Stimulated activated CD8-positive, alpha-beta memory T cell treated with anti-CD3 and anti-CD28 coated beads, Interleukin-15, amount 100 ng/mL, for 48 hours (primary cell): ENCODE results near the gene PRIM2.
"Not testable (repeated sequence)": the region's sequence is repeated elsewhere in the genome, so short reads cannot be mapped to it uniquely, and the experiment has no call there.

Source experiments
- DNase-seq, 2 donors: peaks; one replicate each; pipeline ENCODE4 v3.0.0-alpha.2; 2020; ENCODE audit warnings: low read depth in 2 of 2

Gene PRIM2, protein sequence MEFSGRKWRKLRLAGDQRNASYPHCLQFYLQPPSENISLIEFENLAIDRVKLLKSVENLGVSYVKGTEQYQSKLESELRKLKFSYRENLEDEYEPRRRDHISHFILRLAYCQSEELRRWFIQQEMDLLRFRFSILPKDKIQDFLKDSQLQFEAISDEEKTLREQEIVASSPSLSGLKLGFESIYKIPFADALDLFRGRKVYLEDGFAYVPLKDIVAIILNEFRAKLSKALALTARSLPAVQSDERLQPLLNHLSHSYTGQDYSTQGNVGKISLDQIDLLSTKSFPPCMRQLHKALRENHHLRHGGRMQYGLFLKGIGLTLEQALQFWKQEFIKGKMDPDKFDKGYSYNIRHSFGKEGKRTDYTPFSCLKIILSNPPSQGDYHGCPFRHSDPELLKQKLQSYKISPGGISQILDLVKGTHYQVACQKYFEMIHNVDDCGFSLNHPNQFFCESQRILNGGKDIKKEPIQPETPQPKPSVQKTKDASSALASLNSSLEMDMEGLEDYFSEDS

DNA sequence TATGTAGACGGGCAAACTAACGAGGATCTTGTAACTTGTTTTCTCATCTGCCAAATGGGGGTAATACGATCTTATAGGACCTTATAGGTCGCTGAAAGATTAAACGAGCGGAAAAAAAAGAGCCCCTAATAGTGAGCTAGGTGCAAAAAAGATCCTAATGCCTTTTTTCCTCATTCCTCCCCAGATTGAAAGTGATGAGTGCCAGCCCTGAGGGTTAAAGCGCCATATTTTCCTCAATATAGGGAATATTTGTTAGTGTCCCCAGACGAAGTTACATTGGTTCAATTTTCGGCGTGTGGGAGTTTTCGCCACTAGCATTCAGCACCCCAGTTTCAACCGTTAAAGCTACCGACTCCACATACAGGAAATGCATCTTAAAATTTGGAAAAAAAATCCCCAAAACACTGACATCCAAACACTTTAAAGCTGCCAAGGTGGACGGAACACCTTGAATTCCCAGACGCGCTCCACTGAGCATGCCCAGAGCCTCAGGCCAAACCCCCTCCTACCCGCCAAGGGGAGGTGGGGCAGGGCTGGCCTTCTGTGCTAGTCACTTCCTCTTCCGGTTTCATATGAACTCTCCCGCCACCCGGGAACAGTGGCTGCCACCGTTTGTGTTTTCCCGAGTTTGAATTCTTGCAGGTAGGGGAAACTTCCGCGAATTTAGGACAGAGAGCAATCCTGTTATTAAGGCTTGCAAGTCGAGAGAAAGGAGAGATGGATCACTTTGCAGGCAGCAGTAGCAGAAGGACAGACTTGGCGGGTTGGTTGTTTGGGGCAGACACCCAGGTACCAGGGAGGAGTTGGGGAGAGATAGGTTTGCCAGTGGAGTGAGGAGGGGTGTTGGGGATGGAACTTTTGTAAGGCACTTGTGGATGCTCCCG is at the start of gene PRIM2:
Gene PRIM2, plus strand, starts transcription at position 571 of the 884 bp plus-strand sequence. CDS start 816 bp downstream, outside the sequence.
- peak; percentile 75 to 79 for DNase-seq

DNA sequence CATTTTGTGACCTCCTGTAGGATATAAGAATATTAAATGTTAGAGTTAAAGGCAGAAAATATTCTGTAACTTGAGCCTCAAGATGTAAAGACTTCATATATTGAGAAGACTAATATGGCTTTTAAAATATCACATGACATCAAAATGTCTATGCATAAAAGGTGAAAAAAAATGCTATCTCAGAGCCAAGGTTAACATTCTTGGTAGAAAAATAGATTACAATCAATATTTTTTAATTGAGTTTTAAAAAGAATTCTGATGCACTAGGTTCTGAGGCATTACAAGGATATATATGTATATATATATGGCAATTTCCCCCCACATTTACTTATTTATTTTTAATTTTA is 49.2 kb upstream of the PRIM2 start:
- no peak for DNase-seq

DNA sequence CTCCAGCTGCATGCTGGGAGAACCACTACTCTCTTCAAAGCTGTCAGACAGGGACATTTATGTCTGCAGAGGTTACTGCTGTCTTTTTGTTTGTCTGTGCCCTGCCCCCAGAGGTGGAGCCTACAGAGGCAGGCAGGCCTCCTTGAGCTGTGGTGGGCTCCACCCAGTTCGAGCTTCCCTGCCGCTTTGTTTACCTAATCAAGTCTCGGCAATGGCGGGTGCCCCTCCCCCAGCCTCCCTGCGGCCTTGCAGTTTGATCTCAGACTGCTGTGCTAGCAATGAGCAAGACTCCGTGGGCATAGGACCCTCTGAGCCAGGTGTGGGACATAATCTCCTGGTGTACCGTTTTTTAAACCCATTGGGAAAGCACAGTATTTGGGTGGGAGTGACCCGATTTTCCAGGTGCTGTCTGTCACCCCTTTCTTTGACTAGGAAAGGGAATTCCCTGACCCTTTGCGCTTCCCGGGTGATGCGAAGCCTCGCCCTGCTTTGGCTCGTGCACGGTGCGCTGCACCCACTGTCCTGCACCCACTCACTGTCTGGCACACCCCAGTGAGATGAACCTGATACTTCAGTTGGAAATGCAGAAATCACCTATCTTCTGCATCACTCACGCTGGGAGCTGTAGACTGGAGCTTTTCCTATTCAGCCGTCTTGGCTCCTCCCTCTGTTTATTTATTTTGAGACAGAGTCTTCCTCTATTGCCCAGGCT is 43.2 kb upstream of the PRIM2 start:
- DNase-seq: not testable (repeated sequence)

DNA sequence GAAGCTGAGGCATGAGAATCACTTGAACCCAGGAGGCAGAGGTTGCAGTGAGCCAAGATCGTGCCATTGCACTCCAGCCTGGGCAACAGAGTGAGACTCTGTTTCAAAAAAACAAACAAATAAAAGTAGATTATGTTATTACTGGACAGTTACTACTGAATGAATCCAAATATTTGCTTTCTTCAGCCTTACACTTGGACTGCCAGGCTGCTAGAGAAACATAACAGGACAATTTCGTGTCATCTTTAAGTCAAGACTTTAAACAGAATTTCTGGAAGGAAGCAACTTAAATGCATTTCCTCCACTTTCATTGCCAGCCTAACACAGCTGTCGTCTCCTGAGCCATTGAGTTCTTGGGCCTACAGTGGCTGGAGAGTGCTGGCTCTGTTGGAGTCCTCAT is 42.0 kb upstream of the PRIM2 start:
- no peak for DNase-seq

DNA sequence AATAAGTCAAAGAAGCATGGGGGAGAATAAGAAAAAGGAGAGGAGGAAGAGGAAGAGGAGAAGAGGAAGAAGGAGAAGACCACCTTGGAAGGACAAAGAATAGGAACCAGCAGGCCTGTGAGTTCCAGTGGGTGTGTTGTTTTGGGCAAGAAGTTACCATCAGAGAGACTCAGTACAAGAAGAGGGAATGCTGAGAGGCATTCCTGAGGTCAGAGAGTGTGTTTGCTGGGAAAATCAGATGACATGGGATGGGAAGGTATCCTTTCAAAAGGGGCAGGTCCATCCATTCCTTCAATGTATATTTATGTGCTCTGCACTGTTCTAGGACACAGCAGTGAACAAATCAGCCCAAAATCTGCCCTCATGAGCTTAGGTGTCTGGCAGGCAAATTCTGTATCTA is 40.5 kb upstream of the PRIM2 start:
- no peak for DNase-seq

DNA sequence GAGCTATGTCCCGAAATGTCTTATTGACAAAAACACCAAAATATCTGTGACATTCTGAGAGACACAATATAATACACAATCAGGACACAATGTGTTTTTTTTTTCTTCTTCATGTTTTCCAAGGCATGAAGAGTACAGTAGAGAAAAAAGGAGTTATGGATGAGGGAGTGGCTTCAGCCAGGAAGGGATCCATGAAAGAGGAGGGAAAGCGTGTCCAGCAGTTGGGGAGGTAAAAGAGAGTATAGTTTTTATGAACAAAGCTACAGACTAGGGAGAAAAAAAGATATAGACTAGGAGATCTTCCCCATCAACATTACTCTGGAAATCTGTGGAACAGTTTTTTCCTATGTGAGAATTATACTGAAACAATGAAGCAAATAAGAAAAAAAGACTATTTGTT is 38.9 kb upstream of the PRIM2 start:
- no peak for DNase-seq

DNA sequence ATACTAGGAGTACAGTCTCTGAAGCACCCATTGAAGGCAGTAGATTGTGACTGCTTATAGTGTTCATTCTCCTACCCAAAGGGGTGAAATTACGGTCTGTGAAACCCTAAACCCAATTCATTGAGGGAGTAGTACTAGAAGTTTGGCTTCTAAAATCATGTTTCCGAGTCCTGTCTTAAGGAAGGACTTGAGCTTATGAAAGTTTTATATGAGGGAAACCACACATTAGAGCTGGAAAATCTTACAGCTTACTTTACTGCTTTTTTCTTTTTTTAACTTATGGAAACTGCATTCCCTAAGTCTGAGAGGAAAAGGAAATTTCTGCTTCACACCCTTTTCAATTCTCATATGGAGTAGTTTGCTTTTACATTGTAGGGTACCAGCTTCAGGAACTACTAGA is 38.4 kb upstream of the PRIM2 start:
- no peak for DNase-seq

DNA sequence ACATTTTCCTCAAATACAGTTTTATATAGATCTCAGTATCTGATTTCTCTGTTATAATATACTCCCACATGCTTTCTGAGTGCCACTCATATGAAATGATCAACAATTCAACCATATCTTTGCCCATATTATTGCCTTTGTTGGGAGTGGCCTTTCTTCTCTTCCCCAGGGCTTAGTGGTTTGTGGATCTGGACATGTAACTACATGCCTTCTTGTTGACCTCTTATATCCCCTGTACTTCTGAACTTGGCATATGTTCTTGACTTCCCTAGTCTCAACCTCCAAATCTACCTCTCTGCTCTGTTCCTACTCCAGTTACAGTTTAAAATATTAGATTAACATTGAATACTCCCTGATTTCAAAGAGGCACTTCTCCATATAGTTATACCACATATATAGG is 34.3 kb upstream of the PRIM2 start:
- no peak for DNase-seq

DNA sequence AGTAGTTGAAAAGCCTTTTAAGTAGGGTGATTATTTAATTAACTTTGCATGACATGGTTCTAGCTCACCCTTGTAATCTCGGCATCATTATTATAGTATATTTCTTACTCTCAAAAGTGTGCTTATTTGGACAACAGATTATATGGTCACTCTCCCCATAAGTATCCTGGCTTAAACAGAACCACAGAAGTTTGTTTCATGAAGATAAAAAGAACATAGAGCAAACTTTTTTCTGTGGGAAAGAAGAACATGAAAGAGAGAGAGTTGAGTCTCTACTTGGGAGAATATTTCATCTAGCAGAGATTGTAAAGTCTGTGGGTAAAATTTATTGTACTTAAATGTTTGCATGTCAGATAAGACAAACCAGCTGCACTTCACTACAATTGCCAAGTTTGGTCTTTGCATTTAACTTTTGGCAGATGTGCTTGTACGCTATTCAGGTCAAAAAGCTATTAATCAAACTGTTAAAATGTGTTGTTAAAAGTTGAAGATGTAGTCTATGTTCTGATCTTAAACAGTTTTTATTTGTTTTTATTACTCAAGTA is 33.4 kb upstream of the PRIM2 start:
- DNase-seq: no peak

DNA sequence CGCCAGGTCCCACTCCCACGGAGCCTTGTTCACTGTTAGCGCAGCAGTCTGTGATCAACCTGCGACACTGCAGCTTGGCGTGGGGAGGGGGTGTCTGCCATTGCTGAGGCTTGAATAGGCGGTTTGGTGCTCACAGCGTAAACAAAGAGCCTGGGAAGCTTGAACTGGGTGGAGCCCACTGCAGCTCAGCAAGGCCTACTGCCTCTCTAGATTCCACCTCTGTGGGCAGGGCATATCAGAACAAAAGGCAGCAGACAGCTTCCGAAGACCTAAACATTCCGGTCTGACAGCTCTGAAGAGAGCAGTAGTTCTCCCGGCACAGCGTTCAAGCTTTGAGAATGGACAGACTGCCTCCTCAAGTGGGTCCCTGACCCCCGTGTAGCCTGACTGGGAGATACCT is 29.3 kb upstream of the PRIM2 start:
- not testable (repeated sequence) for DNase-seq

DNA sequence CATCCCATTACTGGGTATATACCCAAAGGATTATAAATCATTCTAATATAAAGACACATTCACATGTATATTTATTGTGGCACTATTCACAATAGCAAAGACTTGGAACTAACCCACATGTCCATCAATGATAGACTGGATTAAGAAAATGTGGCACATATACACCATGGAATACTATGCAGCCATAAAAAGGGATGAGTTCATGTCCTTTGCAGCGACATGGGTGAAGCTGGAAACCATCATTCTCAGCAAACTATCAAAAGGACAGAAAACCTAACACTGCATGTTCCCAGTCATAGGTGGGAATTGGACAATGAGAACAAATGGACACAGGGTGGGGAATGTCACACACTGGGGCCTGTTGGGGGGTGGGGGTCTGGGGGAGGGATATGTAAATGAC is 24.0 kb upstream of the PRIM2 start:
- not testable (repeated sequence) for DNase-seq

DNA sequence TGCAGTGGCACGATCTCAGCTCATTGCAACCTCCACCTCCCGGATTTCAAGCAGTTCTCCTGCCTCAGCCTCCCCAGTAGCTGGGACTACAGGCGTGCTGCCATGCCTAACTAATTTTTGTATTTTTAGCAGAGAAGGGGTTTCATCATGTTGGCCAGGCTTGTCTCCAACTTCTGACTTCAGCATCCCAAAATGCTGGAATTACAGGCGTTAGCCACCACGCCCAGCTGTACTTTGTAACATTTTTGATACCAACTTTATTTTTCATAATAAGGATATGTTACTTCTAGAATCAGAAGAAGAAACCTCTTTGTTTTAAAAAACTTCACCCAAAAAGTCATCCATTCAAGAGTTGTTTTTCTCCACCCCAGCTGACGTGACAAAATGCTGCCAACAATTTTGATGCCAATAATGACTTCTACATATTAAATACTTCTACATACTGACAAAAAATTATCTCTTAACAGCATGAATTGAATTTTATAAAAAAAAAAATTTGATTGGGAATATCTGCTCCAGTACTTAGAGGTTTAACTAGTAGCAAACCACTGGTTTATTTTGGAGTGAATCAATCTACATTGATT is 22.5 kb upstream of the PRIM2 start:
- no peak for DNase-seq

DNA sequence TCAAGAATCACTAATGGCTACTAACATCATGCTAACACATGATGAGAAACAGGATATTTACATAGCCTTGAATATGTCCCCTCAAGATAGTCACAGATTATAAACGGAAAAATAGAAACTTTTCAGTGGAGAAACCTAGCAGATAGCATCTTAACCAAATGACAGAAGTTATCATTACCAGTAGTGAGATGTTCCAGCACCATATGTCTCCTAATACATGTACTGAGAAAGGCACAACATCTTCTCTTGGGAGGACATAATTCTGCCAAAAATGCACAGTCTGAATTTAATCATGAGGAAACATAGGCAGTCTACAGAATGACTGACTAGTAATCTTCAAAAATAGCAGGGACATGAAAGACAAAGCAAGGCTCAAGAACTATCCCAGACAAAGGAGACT is 19.9 kb upstream of the PRIM2 start:
- no peak for DNase-seq

DNA sequence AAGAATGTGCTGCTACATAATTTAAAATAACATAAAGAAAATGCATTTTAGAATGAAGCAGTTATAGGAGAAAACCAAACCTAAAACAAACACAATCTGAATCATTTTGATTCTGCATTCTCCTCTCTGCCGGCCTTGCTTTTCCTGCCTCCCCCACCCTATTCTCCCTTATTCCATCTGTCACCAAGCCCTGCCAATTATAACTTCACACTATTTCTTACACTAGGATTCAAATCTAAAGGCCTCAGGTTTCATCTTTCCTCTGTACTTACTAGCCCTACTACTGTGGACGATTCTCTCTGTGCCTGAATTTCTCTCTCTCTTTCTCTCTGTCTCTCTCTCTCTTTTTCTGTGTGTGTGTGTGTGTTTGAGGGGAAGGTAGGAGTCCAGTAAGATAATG is 18.7 kb upstream of the PRIM2 start:
- DNase-seq: no peak

DNA sequence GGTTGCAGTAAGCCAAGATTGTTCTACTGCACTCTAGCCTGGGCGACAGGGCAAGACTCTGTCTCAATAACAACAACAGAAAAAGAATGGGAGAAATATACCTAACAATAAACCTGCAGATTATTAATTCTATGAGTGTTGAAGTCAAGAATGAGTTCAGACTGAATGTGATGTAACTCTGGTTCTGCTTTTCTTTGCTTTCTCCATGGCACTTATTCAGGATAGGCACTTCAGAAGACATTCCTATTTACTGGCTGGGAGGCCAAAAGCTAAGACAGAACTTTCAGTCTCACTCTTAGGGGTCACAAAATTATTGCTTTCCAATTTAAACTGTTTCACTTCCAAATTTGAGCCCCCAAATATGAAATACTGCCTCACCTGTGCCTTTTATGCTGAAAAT is 15.7 kb upstream of the PRIM2 start:
- DNase-seq: no peak

DNA sequence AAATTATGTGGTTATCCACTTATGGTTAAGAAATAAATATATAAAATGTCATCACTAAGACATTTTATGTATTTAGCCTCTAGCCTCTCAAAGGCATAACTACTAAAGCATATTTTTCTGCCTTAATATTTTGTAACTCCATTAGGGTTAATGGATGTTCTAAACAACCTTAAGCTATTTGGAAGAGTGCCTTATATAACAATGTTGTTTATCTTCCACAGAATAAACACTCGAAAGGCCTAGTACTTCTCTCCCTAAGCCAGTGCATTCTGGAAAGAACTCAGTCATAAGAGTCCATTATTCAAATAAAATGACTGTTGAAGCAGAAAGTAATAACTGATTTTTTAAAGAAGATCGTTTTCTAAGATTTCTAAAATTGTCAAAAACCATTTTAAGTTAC is 15.0 kb upstream of the PRIM2 start:
- DNase-seq: no peak

DNA sequence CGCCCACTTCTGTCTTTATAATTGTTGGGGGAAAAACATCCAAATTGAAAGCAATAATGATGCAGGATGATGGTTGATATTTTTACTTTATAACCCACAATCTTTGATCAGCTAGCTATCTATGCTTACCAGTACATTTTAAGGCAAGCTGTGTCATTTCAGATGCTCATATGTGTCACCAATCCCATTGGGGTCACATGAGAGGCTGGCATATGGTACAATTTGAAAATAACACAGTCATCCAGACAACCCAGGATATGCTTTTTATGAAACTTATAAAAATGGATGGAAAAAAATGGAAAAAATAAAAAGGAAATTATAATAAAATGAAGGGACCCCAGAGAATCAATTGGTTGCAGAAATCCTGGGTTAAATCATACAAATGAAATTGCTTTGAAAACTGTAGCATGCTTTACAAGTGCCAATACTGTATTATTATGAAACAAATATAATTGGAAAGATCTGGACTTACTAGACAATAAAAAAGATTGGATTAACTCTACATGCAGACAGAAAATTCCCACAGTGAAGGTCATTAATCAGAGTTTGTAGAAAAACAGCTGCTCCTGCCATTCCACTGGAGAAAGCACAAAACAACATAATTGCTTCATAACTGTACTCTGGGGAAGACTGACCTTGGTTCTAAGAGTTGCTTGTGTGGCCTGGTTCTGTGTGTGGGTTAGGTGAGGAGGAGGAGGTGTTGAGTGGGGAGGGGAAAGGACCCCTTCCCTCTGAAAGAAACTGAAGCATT is 13.3 kb upstream of the PRIM2 start:
- no peak for DNase-seq

DNA sequence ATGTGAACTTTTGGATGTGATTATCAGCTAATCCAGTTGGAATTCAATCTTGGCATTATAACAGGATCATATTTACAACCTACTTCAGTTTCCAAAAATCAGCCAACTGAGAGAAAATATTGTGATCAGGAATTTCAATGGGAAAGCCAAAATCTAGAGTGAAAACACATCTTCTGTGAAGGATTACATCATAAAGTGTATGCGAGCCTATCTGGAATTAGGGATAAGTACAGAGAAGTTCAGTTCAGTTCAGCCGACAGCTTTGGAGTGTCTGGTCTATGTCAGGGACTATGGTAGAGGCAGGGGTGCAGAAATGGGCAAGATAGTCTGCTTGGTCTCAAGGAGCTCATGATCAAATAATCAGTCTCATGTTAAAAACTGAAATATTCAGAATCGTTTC is 12.3 kb upstream of the PRIM2 start:
- DNase-seq: no peak

DNA sequence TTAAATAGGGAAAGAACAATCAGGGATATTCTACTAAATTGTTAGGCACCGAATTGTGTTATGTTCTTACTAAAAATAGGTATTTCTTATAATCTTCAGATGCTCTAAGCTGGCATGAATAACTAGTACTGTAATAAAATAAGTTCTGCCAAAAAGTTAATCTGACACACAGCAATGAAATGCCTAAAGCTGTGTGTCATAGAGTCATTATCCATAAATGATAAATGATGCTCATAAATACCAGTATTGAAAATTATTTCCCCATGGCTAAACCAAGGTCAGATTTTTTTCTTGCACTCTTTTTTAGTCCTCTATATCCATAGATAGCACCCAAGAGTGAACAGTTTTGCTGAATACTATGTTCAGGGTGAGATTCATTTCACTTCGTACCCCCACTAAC is 11.7 kb upstream of the PRIM2 start:
- no peak for DNase-seq

DNA sequence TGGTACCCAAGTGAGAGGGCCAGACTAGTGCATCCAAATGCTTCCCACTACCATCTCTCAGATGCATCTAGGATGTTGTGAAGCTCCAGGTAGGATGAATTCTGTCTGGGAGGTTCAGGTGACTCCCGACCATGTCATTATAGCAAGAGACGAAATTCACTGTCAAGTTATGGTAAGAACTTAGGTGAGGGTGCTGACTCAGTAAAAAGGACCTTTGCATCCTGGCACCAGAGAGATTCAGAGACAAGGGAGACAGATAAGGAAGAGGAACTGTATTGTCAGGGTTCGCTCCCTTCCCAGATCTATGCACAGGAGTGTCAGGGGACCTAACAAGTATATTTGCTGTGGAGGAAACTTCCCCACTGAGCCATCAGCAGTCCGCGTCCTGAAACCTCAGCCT is 11.2 kb upstream of the PRIM2 start:
- DNase-seq: no peak

DNA sequence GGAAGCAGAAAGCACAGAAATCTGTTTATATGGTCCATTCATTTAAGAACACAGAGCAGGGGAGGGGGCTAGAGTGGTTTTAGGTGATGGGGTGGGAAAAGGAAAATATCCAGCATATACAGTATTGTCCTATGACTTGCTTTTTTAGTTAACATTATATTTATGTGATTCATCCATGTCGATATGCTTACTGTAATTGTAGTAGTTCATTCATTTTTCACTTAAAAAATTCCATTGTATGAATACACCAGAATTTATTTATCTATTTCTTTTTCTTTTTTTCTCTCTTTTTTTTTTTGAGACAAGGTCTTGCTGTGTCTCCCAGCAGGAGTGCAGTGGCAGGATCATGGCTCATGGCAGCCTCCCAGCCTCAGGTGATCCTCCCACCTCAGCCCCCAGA is 9.6 kb upstream of the PRIM2 start:
- DNase-seq: no peak
